ENCODE measurements around the gene HOPX.

DNA sequence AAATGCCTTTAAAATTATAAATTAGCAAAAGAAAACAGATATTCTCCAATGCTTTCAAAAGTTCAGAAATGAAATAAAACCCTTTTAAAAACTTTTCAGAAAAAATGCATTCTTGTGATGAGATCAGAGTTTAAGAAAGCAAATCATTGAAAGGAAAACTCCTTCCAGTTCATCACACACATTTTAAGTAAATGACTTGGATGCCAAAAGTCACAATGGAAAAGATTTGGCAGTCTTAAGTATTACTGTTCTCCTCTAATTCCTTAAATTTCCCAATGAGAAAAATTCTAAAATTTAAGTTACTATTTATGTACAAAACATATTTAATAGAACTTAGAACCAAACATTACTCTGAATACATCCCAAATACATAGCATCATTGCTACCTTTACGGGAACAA, 21.1 kb downstream of the HOPX start:
- TF ChIP-seq, protein P1, sequence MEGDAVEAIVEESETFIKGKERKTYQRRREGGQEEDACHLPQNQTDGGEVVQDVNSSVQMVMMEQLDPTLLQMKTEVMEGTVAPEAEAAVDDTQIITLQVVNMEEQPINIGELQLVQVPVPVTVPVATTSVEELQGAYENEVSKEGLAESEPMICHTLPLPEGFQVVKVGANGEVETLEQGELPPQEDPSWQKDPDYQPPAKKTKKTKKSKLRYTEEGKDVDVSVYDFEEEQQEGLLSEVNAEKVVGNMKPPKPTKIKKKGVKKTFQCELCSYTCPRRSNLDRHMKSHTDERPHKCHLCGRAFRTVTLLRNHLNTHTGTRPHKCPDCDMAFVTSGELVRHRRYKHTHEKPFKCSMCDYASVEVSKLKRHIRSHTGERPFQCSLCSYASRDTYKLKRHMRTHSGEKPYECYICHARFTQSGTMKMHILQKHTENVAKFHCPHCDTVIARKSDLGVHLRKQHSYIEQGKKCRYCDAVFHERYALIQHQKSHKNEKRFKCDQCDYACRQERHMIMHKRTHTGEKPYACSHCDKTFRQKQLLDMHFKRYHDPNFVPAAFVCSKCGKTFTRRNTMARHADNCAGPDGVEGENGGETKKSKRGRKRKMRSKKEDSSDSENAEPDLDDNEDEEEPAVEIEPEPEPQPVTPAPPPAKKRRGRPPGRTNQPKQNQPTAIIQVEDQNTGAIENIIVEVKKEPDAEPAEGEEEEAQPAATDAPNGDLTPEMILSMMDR (IDR thresholded peaks at IDR 0.05), result no peak
- TF ChIP-seq POLR2AphosphoS5 (IDR thresholded peaks at IDR 0.05) (no peak), POLR2A (IDR thresholded peaks at IDR 0.05) (no peak)

All from stomach (tissue), 4 donors.